NCI-H345 treated with DMSO at 0.1 percent for 48 hours (cell line): ENCODE measurements around the gene MKKS.

Experiments
- DNase-seq: peaks from one replicate; lab custom pipeline; 2025; ENCODE audit not compliant: unreplicated experiment; lab: John Stamatoyannopoulos, UW

Gene MKKS

DNA sequence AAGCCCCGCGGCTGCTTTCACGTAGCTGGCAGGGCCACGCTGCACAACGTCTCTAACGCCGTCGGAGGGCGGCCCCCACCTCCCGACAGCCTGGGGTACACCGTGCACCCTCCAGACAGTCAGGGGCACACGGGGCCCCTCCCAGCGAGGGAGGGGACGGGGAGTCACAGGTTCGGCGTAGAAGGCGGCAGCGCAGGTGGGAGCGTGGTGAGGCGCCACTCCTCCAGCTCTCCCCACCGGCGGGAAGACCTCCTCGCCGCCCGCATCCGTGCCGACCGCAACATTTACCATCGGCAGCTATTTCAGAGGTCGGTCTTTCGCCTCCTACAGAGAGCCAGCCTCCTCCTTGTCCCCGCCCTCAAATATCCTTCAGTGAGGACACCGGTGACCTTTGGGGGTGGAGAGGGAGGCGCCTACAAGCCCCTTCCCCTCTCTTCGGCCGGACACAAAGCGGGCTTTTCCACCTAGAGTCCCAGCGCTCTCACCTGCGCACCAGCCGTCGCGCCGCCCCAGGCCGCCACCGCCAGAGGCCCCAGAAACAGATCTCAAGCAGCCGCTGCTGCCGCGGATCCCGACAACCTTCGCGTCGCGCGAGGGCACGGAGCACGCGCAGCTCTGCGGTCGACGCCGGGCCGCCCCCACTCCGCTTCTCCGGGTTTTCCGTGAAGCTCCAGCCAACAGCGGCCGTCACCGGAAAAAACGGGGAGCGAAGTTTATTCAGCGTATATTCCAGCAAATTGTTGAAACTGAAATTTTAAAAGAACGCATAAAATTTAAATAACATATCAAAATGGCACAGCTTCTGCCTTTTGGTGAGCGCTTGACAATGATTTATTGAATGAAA lies at the start of gene MKKS:
Gene MKKS, minus strand, starts transcription at position 600 of the 844 bp plus-strand sequence. CDS start 20,708 bp downstream, outside the sequence.
- DNase-seq: peak; percentile 98

DNA sequence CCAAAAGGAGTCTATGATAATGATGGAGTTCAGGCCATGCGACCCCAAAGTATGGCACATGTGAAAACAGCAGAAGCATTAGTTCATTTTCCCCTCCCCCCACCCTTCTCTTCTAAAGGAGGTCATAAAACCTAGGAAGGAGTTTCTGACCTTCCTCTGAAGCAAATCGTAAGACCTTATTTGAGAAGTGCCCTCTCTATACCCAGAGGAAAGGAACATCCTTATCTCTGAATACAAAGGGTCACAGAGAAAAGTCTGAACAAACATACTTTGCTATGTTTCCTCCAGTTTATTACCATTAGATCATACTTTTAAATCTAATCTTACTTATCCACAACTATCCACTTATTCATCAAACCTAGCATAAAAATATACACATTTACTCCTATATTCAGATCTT lies 49.7 kb upstream of the MKKS start:
- no peak for DNase-seq

DNA sequence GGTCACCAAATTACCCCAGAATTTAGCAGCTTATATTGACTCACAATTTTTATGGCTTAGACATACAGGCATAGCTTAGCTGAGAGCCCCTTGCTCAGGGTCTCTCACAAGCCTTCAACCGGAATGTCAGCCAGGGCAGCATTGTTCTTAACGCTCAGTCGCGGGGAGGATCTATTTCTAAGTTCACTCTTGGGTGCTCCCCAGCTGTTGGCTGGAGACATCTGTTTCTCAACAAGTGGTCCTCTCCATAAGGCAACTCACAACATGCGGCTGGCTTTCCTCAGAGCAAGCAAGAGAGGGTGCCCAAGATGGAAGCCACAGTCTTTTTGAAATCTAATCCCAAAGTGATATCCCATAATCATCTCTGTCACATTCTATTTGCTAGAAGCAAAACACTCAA lies 47.7 kb upstream of the MKKS start:
- DNase-seq: no peak

DNA sequence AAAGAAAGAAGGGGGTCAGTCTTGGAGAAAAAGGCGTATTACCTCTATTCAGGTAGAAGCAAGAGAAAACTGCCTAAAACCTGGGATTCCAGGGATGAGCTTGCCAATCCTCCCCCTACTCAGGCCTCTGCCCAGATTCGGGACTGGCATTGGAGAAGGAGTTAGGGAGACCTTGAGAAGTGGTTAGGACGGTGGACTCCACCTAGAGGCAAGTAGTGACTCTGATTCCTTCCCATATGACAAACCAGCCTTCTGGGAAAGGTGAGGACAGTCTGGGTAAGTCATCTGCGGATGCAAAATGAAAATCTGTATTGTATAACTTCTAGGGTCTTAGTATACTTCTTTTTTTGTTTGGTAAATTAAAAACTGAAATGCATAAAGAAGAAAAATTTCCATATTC lies 44.9 kb upstream of the MKKS start:
- no peak for DNase-seq

DNA sequence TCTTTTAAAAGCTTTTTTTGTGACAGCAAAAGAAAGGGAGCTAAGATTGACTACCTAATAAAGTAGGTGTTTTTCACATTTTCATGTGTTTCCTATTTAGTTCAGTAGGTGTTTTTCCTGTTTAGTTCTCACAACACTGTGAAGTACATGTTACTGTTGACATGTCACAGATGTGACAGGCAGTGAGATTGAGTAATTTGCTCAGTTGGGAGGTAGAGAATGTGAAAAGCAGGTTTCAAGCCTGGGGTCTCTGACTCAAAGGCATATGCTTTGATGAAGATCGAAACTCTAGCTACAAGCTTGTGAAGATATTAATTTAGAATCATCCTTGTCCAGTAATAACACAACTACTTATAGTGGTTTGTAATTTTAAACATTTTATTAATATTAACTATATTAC lies 44.2 kb upstream of the MKKS start:
- DNase-seq: no peak

DNA sequence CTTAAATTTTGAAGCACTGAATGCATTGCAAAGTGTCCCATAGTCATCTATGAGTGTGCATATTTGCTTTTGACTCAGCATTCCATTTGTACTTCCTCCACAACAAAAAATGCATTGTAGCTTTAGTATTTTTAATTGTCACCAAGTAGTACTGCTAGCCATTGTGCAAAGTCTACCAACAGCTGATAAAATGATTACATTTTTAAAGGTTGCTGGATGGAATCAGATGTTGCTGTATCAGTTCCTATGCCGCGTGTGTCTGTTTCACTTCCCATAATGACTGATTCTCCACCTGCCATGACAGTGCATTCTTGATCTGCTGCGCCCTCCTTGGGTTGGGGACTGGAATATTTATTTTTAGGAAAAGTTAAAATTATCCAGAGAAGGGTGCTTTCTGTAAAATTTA lies 42.3 kb upstream of the MKKS start:
- DNase-seq: no peak

DNA sequence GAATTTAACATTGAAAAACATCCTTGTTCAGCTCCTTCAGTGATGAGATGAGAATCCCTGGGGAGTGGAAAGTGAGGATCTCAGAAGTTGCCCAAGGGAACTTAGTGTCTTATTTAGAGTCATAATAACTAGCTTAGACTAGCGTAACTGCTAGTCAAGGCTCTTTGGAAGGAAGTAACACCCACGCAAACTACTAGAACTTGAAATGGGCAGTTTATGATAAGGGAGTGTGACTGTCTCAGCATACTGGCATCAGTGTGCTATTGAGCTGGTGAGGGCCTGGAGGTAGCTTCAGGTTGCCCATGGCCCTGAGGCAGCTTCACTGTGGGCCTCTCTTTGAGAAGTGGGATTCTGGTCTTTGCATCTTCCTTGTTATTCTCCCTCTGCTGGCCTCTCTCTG lies 41.2 kb upstream of the MKKS start:
- no peak for DNase-seq

DNA sequence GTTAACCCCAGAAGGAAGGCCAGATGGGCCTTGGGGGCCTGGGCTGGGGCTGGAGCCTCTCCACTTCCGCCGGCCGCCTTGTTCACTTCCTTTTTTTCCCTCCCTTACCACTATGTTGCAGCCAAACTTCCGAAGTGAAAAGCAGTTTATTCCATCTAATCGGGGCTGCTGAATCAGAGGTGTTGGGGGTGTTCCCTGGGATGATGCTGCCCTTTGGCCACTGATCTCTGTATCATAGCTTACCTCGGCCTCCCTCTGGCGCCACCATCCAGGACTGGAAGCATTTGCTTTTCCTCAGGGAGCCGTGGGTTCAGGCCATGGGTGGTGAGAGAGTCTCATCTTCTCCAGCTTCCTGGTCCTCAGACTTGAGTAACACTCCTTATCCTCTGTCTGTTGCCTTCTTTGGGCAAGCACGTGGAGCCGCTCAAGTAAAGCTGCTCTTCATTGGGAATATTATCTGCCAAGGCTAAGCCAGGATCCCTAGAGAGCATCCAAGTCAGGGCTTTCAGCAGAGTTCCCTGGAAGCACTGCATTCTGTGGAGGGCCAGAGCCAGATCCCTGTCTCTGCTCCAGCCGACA lies 40.7 kb upstream of the MKKS start:
- no peak for DNase-seq

DNA sequence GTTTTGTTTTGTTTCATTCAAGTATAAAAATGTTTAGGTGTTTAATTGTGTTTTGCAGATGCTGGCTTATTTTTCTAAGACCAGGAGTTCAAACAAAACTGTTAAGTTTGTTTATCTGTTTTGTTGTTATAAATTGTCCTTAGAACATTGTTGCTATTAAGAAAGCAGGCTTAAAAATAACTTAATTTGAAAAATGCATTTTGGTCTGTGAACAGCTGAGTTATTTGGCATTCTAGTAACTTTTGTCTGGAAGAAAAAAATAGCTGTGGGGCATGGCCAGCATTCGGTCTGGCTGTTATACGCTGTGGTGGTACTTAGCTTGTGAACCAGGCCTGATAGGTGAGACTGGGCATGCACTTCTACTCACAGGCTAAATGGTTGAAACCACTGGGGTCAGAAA lies 38.8 kb upstream of the MKKS start:
- DNase-seq: no peak

DNA sequence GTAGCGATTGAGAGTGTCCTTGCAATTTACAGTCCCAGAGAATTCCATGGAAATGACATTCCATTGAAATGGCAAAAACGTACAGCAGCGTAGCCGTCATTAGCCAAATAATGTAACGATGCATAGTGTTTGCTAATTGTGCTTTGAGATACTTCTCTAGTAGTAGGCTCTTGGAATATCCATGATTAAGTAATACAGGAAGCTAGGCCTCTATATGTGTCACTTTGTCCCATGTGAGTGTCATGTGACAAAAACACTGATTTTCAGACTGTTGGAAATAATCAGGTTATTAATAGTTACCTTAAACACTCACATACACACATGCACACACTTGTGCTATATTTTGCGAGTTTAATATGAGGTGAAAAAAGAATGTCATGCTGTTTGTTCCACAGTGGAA lies 36.3 kb upstream of the MKKS start:
- no peak for DNase-seq

DNA sequence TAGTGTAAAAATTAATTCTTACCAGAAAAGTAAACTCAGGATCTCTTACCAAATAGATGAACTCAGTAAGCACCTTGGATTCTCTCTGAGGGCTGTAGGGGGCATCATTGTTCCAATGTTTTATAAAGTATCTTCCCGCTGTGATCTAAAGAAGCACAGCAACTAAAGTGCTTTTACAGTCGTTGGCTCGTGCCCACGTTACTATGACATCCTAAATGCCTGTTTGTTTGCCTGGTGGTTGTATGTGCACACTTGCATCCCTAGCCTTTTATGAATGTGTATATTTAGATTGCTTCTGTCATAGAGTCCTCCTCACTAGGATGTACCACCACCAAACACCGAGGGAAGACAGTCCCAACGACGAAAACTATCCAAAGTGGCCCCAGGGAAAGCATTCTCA lies 35.6 kb upstream of the MKKS start:
- peak; percentile 98 for DNase-seq

DNA sequence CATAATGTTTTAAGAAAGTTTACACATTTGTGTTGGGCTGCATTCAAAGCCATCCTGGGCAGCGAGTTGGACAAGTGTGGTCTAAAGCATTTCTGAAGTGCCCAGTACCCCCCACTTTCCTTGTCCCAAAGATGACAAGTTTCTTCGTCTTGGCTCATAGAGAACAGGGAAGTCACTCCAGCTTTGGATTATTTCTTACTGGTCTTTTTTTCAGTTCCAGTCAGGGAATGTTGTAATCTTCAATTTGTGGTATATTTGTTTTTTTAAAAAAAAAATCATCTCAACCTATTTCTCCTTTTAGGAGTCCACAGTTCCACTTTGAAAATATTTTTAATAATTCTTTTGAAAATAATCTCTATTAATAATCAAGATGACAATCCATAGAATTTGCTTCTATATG lies 35.0 kb upstream of the MKKS start:
- DNase-seq: no peak

DNA sequence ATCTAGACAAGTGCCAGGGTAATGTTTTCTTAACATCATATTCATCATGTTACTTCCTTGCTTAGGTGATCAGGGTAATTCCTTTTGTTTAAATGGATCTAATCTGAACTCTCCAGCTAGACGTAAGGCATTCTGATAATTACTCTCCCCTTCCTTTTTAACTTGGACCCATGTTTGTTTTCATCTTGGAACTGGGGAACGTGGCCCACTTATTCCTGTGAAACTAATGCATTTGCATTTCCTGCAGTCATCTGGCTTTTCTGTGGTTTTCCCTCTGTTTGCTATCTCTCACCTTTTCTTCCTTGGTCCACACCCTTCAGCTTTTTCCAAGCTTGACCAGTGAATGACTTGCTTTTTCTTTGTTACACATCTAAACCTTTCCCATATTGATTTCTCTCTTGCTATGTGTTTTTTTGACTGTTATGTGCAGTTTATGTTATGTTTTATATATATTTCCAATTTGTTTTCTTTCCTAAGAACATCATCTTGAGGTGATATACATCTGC lies 34.4 kb upstream of the MKKS start:
- DNase-seq: no peak

DNA sequence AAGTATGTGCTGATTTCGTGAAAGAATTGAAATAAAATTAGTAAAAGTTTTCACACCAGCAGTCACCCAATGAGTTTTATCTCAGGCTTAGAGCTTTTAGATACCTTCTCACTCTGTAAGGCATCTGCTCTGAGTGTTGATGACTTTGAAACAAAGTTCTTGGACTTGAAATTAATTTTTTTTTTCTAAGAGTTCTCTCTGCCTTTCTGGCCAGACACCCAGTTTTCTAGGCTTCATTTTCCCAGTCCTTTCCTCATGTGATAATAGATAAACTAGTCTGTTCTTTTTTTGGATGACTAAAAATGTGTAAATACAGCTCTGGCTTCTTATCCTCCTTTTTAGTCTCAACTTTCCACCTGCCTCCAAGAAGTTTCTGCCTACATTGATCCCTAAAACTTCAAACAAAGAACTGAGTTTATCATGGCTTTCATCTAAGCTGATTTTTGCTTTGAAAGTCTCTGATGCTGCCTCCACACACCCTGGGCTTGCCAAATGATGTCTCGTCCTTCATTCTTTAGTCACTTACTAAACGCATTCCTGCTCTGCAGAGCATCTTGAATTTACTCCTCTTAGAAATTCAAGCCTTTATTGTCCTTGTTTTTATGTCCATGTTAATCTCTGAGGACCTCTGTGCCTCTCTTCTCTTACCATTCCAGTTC lies 33.8 kb upstream of the MKKS start:
- no peak for DNase-seq

DNA sequence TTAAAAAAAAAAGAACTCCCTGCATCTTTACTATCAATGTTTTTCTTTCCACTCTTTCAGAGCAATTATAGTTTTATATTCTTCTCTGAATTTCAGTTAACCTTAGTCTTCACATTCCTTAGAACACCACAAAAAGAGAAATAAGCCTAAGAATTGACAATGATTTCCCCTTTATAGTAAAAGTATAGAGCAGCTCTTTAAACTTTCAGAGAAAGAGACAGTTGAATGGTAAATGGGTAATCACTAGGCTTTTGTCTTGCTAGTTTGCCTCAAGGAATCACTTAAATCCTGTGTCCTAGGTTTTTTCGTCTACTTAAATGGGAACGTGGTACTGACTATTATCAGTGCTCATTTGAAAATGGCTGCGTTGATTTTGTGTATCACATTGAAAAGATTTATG lies 32.8 kb upstream of the MKKS start:
- no peak for DNase-seq

DNA sequence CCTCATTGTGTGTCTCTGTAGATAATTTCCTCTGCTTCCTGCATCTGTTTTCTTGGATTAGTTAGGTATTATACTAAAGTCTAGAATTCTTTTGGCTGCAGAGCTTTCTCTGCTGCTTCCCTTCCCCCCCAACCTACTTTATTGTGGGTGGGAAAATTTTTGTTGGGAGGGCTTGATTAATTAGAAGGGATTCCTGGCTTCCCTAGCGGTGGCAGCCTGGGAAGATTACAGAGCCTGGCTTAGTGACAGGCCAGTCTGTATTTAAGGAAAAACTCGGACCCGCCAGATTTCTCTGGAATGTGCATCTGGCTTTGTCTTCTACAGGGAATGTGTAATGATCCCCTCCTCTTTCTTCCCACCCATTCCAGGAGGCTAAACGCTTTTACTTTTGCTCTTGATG lies 32.3 kb upstream of the MKKS start:
- DNase-seq: no peak

DNA sequence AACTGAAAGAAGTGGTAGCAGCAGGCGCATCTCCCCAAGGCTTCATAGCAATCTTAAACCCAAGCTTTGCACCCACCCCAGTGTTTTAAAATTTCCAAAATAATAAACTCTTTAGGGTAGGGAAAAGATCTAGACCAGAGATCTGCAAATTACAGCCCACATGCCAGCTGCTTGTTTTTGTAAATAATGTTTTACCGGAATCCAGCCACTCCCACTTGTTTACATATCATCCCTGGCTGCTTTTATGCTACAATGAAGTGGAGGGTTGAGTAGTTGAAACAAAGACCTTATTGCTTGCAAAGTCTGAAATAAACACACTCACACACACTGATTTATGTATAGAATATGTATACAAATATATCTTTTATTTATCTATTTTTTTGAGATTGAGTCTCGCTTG lies 31.1 kb upstream of the MKKS start:
- DNase-seq: peak; percentile 55

DNA sequence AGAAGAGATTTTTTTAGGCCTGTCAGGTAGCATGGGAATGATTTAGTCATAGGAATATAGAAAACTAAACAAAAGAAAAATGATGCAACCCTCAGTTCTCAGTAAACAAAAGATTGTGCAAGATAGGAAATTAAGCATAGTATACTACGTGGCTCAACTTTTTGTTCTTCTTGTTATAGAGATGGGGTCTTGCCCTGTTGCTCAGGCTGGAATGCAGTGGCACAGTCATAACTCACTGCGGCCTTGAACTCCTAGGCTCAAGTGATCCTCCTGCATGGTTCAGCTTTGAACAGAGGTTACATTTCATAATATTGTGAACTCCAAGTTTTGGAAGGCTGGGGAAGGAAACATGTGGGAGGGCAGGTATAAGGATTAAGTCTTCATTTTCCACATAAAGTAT lies 29.6 kb upstream of the MKKS start:
- no peak for DNase-seq

DNA sequence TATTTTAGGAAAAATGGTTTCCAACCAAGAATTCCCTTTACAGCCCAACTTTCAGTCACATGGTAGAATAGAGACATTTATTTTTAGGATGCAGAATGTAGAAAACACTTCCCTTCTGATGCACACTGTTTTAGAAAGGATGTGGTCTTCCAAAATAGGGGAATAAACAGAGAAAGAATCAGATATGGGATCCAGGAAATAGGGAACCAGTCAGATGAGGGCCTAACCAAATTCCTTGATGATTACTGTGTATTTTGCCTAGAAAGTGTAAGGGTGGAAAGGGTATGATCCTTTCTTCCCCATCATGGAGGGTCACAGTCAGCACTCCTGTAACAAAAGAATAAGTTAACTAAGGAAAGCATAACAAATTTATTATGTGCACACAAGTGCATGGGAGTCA lies 28.5 kb upstream of the MKKS start:
- DNase-seq: no peak

DNA sequence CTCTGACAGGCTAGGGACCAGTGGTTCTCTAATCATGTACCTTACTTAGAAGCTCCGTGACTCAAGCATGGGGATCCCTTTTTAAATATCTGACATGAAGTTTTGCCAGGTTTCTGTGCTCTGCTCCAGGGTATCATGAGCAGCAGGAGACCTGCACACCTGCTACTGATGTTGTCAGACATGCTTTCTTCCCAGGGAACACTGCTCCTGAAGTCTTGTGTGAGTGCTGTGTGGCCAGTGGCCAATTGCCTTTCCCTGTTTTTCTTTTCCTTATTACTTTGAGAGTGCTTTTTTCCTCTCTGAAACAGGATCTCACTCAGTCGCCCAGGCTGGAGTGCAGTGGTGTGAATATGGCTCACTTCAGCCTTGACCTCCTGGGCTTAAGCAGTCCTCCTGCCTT lies 27.5 kb upstream of the MKKS start:
- no peak for DNase-seq

DNA sequence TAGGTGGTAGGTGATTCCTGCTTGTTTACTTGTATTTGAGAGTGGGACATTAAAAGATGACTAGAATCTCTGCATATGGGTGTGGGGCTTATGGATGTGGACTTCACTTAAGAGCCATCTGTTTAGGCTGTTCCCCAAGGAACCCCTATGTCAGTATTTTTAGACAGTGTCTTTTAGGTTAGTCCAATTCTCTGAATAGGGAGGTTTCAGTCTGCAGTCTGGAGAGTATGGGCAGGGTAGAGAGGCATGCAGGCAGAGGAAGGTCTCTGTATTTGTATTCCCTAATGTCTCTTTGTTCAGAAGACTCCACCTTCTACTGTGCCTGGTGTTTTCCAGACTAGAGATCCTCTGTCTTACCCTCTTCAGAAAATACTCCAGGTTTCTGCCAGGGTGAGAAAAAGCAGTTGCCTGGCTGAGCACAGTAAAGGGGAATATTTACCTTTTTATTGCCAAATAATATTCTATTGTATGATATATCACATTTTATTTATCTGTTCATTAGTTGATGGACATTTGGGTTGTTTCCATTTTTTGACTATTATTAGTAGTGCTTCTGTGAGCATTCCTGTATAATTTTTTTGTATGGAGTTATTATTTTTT lies 20.2 kb upstream of the MKKS start:
- no peak for DNase-seq

DNA sequence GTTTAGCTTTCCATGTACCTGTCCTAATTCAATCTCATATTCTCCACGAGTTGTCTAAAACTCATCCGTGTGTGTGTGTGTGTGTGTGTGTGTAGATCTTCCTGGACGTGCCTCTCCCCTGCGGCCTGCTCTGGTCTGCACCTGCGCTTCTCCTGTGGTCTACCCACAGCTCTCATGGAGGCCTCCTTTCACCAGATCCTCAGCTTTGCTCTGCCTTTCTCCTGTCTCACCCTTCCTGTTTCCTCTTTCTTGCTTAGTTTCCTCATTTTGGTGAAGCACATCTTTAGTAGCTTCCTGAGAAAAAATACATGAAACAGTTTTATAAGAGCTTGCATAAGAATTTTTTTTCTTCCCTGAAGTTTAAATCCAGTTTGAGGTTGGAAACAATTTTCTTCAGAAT lies 19.2 kb upstream of the MKKS start:
- no peak for DNase-seq
